Natural killer cell (primary cell): ENCODE measurements around the gene HTR1E. TPM values are rescaled to one million over a fixed set of nuclear protein-coding genes. Genes with fewer than 3 reads are reported as not detected.
"Not testable (repeated sequence)": the region's sequence is repeated elsewhere in the genome, so short reads cannot be mapped to it uniquely, and the experiment has no call there.

Experiments
- ATAC-seq, 3 donors: fragments of 150-1000 bp in 2 of 3; fragments of 200-7000 bp in 1 of 3; cut with Tn5 transposase; 1 replicate in 1 of 3; 2 replicates in 2 of 3; pipeline ENCODE4 v1.10.0; 2021; ENCODE audit warnings: mild to moderate bottlenecking in 2 of 3, moderate library complexity in 2 of 3
- DNase-seq, 2 donors: peaks; one replicate each; pipeline versions ENCODE4 v3.0.0 to v3.0.0-alpha.2; 2013 to 2021; ENCODE audit warnings: mixed read lengths in 1 of 2
- H3K27ac ChIP-seq: one replicate; pipeline ENCODE4 v1.5.1; 2013; ENCODE audit warnings: mild to moderate bottlenecking, low read length
- H3K27me3 ChIP-seq: one replicate; pipeline ENCODE4 v1.6.1; 2013; ENCODE audit warnings: low read length; ENCODE audit not compliant: control insufficient read depth, insufficient read depth
- H3K36me3 ChIP-seq: one replicate; pipeline ENCODE4 v1.6.1; 2013; ENCODE audit warnings: low read length; ENCODE audit not compliant: control insufficient read depth, insufficient read depth
- H3K4me1 ChIP-seq: one replicate; pipeline ENCODE4 v1.6.1; 2013; ENCODE audit warnings: low read length; ENCODE audit not compliant: control insufficient read depth, insufficient read depth
- H3K4me3 ChIP-seq: one replicate; pipeline ENCODE4 v1.5.1; 2013; ENCODE audit warnings: low read length
- H3K9me3 ChIP-seq: one replicate; pipeline ENCODE4 v1.6.1; 2013; ENCODE audit warnings: low read length; ENCODE audit not compliant: control insufficient read depth, insufficient read depth
- H3K27ac Mint-ChIP-seq, 2 donors: one replicate each; pipeline ENCODE4 v1.8.0; 2022; ENCODE audit warnings: mild to moderate bottlenecking in 2 of 2, mixed read lengths in 2 of 2, moderate library complexity in 1 of 2
- H3K27me3 Mint-ChIP-seq, 2 donors: one replicate each; pipeline ENCODE4 v1.8.0; 2022; ENCODE audit warnings: low read depth in 2 of 2, mixed read lengths in 2 of 2
- H3K36me3 Mint-ChIP-seq: one replicate; pipeline ENCODE4 v1.8.0; 2022; ENCODE audit warnings: mixed read lengths
- H3K4me1 Mint-ChIP-seq, 2 donors: one replicate each; pipeline ENCODE4 v1.8.0; 2022; ENCODE audit warnings: mixed read lengths in 2 of 2
- H3K4me3 Mint-ChIP-seq: one replicate; pipeline ENCODE4 v1.8.0; 2022; ENCODE audit warnings: mild to moderate bottlenecking, moderate library complexity, mixed read lengths
- H3K9me3 Mint-ChIP-seq, 2 donors: one replicate each; pipeline ENCODE4 v1.8.0; 2022; ENCODE audit warnings: mixed read lengths in 2 of 2
- WGBS: methylation state at CpG from one replicate; pipeline ENCODE4 v1.1.7; 2013; ENCODE audit warnings: missing lambda C conversion rate; ENCODE audit not compliant: insufficient coverage; 5-methylcytosine and 5-hydroxymethylcytosine counted together
- intact Hi-C: fragments of 100-400 bp; cut with micrococcal nuclease; formaldehyde crosslinking; loops from one replicate; pipeline ENCODE4 v1.14.2; 2022
- total RNA-seq, 4 donors: library from RNA; stranded (reverse); fragments of 120-200 nt in 1 of 4; gene quantifications; one replicate each; pipeline versions ENCODE4 v1.2.3 to v1.2.4, GENCODE V29; 2013 to 2022
- TF ChIP-seq, protein P1 (sequence below): fragments of 200-600 bp; IDR thresholded peaks from one replicate; pipeline ENCODE4 v1.8.0; 2022; ENCODE audit warnings: antibody characterized with exemption

The HTR1E gene
- total RNA-seq, 3 donors from 2014 or later (not counting 1 experiment from before 2014, with no cell fraction given), result not detected

DNA sequence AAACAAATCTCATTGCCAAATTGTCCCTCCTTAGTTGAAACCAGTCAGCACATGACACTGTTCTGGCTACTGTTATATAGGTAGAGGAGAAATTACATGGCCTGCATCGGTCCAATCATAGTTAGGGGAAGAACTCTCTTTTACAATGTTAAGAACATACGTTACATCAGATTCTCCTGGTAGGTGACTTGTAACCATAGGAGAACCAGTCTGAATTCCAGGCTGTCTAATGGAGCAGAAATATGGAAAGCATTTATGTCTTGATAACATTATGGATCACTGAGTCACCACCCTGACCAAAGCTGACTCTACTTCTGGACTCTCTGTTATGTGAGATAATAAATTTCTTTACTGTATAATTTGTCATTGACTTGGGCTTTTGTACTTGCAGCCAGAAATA, 40.9 kb downstream of the HTR1E start:
- Histone ChIP-seq H3K4me1 (no peaks in the 10 kb centered on the region), H3K27me3 (no peaks in the 10 kb centered on the region), H3K9me3 (no peaks in the 10 kb centered on the region), H3K27ac (no peak overlapping the region), H3K4me3 (no peak overlapping the region), H3K36me3 (no peaks in the 10 kb centered on the region)
- peaks cover 0 to 3% of the 10 kb centered on the region in 2 donors for H3K27me3 Mint-ChIP-seq
- no peak for ATAC-seq
- H3K4me1 Mint-ChIP-seq, result no peaks in the 10 kb centered on the region
- no peaks in the 10 kb centered on the region for H3K36me3 Mint-ChIP-seq
- peaks cover 0 to 5% of the 10 kb centered on the region in 2 donors for H3K9me3 Mint-ChIP-seq
- no peak overlapping the region for H3K4me3 Mint-ChIP-seq
- TF ChIP-seq, protein P1, sequence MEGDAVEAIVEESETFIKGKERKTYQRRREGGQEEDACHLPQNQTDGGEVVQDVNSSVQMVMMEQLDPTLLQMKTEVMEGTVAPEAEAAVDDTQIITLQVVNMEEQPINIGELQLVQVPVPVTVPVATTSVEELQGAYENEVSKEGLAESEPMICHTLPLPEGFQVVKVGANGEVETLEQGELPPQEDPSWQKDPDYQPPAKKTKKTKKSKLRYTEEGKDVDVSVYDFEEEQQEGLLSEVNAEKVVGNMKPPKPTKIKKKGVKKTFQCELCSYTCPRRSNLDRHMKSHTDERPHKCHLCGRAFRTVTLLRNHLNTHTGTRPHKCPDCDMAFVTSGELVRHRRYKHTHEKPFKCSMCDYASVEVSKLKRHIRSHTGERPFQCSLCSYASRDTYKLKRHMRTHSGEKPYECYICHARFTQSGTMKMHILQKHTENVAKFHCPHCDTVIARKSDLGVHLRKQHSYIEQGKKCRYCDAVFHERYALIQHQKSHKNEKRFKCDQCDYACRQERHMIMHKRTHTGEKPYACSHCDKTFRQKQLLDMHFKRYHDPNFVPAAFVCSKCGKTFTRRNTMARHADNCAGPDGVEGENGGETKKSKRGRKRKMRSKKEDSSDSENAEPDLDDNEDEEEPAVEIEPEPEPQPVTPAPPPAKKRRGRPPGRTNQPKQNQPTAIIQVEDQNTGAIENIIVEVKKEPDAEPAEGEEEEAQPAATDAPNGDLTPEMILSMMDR, result no peak
- DNase-seq, result no peak
- 88% methylated on average over 2 of the region's 2 CpGs for WGBS
- intact Hi-C loops, result no loop called here
- no peak overlapping the region for H3K27ac Mint-ChIP-seq

DNA sequence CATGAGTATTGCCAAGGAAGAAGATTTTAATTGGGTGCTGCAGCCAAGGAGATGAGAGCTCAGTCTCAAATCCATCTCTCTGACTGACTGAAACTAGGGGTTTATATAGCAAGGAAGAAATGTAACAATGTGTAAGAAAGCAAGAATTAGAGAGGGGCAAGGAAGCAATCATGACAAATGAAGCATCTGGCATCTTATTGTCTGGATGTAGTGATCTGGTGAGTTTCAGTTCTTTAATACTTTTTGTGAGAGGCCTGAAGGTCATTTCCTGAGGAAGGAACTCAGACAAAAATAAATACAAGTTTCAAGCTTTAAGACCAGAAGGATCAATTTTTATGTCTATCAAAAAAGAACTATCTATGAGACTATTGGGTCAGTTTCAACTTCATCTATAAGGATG, 64.2 kb downstream of the HTR1E start:
- no peak overlapping the region for H3K4me3 Mint-ChIP-seq
- no peaks in the 10 kb centered on the region for H3K27me3 Mint-ChIP-seq
- H3K4me3 ChIP-seq, result no peak overlapping the region
- no peaks in the 10 kb centered on the region for H3K9me3 ChIP-seq
- DNase-seq (no peak), ATAC-seq (no peak)
- H3K9me3 Mint-ChIP-seq, result peaks cover 4 to 9% of the 10 kb centered on the region in 2 donors
- no peak overlapping the region for H3K27ac Mint-ChIP-seq
- H3K36me3 ChIP-seq, result no peaks in the 10 kb centered on the region
- intact Hi-C loops, result no loop called here
- TF ChIP-seq, protein P1, result no peak
- no peaks in the 10 kb centered on the region for H3K27me3 ChIP-seq
- no peaks in the 10 kb centered on the region for H3K4me1 ChIP-seq
- H3K4me1 Mint-ChIP-seq, result no peaks in the 10 kb centered on the region
- no peaks in the 10 kb centered on the region for H3K36me3 Mint-ChIP-seq
- H3K27ac ChIP-seq, result no peak overlapping the region

DNA sequence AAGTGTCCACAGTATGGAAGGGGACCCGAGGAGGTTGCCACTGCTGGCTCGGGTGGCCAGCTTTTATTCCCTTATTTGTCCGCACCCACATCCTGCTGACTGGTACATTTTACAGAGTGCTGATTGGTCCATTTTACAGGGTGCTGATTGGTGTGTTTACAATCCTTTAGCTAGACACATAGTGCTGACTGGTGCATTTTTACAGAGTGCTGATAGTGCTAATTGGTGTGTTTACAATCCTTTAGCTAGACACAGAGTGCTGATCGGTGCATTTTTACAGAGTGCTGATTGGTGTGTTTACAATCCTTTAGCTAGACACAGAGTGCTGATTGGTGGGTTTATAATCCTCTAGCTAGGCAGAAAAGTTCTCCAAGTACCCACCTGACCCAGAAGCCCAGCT, 65.1 kb downstream of the HTR1E start:
- 71% methylated on average over 4 of the region's 4 CpGs for WGBS
- H3K36me3 Mint-ChIP-seq, H3K27ac ChIP-seq, H3K9me3 Mint-ChIP-seq, H3K4me1 ChIP-seq, DNase-seq, H3K27me3 ChIP-seq, H3K9me3 ChIP-seq, H3K27me3 Mint-ChIP-seq, H3K36me3 ChIP-seq, H3K27ac Mint-ChIP-seq, intact Hi-C loops, H3K4me3 ChIP-seq, H3K4me1 Mint-ChIP-seq, H3K4me3 Mint-ChIP-seq, ATAC-seq: not testable (repeated sequence)

DNA sequence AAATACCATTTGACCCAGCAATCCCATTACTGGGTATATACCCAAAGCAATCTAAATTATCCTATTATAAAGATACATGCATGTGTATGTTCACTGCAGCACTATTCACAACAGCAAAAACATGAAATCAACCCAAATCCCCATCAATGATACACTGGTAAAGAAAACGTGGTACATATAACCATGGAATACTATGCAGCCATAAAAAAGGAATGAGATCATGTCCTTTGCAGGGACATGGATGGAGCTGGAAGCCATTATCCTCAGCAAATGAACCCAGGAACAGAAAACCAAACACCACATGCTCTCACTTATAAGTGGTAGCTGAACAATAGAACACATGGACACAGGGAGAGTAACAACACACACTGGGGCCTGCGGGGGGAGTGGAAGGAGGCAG, 69.2 kb downstream of the HTR1E start:
- 64% methylated on average over 2 of the region's 2 CpGs for WGBS
- not testable (repeated sequence) for H3K4me3 ChIP-seq, DNase-seq

DNA sequence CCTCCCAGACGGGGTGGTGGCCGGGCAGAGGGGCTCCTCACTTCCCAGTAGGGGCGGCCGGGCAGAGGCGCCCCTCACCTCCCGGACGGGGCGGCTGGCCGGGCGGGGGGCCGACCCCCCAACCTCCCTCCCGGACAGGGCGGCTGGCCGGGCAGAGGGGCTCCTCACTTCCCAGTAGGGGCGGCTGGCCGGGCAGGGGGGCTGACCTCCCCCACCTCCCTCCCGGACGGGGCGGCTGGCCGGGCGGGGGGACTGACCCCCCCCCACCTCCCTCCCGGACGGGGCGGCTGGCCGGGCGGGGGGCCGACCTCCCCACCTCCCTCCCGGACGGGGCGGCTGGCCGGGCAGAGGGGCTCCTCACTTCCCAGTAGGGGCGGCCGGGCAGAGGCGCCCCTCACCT, 72.3 kb downstream of the HTR1E start:
- no CpG with 5 or more reads among the region's 34 CpGs for WGBS
- H3K36me3 ChIP-seq, H3K36me3 Mint-ChIP-seq, H3K27me3 Mint-ChIP-seq, intact Hi-C loops, H3K27ac Mint-ChIP-seq, H3K4me1 ChIP-seq, H3K9me3 Mint-ChIP-seq, H3K4me3 ChIP-seq, H3K4me1 Mint-ChIP-seq, DNase-seq, H3K4me3 Mint-ChIP-seq, H3K27ac ChIP-seq, ATAC-seq, H3K9me3 ChIP-seq, H3K27me3 ChIP-seq: not testable (repeated sequence)

More for the DNA sequence above, 69.2 kb downstream of the HTR1E start:
- H3K4me1 ChIP-seq, H3K27ac Mint-ChIP-seq, H3K9me3 ChIP-seq, H3K27me3 Mint-ChIP-seq, H3K4me1 Mint-ChIP-seq, H3K36me3 ChIP-seq, H3K36me3 Mint-ChIP-seq, H3K27ac ChIP-seq, H3K27me3 ChIP-seq, ATAC-seq, H3K9me3 Mint-ChIP-seq, H3K4me3 Mint-ChIP-seq, intact Hi-C loops: not testable (repeated sequence)
